NCI-H2196 (cell line): Measurements from ENCODE around the gene MAB21L3.

Experiments
- DNase-seq: peaks from one replicate; lab custom pipeline; 2025; ENCODE audit not compliant: unreplicated experiment; lab: John Stamatoyannopoulos, UW

The MAB21L3 gene

DNA sequence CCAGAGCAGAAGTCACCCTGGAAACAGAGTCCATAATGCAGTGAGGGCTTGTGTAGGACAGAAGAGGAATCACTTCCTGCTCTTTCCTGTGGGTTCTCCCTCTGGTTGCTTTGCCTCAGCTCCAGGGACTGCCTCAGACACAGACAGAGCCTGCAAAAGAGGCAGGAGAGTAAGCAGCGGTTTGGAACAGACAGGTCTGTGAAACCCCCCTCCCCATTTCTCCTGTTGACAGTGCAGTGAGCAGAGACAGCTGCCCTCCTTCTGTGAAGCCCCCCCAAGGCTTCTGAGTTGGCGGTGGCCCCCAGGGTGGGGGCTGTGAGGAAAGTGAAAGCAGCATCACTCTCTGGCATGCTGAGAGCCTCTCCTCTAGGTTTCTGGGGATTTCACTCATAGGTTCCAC lies 53.0 kb downstream of the MAB21L3 start:
- DNase-seq = no peak

- no peak for DNase-seq
Observed at GRCh38 chr1:116164604-116165368, 53.6 kb downstream of the MAB21L3 start.

- no peak for DNase-seq
Observed at GRCh38 chr1:116165572-116165971, 54.4 kb downstream of the MAB21L3 start.

GRCh38 chr1:116166011-116166571 lies 54.9 kb downstream of the MAB21L3 start:
- DNase-seq = no peak

DNA sequence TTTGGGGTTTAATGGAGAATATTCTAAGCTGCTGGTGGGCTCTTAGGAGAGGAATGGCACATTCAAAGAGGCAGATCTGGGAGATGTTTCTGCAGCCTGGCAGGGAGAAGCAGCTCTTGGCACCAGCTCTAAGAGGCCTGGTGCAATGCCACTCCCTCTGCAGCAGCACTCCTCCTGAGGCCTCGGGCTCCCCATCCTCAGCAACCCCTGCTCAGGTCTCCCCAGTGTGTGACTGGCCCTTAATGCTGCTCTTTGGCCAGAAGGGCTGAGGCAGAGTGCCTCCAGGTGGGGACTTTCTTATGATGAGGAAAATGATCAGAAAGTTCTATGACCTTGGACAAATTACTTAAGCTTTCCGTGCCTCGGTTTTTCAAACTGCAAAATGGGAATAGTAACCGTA lies 55.5 kb downstream of the MAB21L3 start:
- DNase-seq = no peak

DNA sequence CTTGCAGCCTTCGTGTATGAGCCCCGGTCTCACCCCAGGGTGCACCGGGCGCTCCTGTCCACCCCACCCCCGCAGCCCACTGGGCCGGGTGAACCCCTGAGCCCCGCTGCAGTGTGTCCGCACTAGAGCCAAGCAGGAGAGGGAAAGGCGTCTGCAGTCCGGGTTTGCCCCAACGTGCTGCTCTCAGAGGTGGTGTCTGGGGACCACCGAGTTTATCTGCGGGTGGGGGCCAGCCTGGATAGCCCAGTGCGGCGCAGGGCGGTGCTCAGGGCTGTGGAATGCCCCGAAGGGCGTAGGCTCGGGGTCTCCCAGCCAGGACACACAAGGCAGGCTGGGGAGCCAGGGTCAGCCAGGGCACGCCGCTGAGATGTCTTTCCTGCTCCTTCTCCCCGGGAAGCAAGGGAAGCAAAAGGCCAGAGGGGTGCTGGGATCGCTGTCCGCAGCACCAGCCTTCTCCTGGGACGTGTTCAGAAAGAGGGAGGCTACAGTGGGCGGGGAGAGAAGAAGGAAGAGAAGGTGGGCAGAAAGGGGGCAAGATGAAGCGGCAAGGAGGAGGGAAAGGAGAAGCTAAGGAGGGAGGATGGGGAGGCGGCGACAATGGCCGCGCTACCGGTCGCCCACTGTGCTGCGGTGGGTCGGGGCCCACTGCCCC lies 56.6 kb downstream of the MAB21L3 start:
- DNase-seq = no peak

GRCh38 chr1:116168277-116169032 lies 57.3 kb downstream of the MAB21L3 start:
- DNase-seq = peak; percentile 50

DNA sequence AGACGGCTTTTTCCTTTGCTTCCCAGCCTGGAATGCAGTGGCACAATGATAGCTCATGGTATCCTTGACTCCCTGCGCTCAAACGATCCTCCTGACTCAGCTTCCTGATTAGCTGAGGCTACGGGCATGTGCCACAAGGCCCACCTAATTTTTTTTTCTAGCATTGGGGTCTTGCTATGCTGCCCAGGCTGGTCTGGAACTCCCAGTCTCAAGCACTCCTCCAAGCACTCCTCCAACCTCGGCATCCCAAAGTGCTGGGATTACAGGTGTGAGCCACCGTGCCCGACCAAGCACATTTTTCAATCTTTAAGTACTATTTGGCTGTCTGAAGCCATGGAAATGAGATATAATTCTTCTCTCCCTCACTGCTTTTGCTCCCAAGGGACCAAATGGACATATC lies 58.7 kb downstream of the MAB21L3 start:
- no peak for DNase-seq

DNA sequence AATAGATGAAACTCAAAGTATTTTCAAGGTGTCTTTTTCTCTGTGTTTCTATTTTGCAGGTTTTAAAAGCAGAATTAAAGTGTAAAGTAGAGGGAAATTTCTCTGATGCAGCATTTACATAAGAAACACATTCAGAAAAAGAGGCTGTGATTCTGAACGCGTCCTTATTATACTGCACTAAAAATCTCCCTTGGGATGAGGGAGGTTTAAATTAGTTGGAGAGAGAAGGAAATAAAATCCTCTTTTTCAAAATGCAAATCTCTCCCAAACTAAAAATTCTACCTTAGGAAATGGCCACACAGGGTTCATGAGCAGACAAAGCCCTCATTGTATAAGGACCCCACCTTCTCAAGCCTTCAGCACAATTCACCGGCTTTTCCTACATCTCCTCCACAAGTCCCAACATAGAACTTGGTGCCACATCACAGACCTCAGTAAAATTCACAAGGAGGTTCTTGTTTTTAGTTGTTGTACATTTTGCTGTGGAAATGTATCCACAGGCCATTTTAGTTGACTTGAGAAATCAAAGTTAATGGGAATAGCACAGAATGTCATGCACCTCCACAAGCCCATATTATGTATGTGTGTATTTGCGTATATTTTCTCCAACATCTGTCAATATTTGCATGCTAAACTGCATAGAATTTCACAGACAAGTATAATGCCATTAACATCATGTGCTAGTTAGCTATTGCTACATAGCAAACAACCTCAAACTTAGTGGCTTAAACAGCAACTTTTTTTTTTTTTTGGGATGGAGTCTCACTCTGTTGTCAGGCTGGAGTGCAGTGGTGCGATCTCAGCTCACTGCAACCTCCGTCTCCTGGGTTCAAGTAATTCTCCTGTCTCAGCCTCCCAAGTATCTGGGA lies 59.8 kb downstream of the MAB21L3 start:
- DNase-seq = no peak

- DNase-seq = no peak
Observed at GRCh38 chr1:116172666-116173065, 61.5 kb downstream of the MAB21L3 start.

- no peak for DNase-seq
Observed at GRCh38 chr1:116175611-116176010, 64.4 kb downstream of the MAB21L3 start.

DNA sequence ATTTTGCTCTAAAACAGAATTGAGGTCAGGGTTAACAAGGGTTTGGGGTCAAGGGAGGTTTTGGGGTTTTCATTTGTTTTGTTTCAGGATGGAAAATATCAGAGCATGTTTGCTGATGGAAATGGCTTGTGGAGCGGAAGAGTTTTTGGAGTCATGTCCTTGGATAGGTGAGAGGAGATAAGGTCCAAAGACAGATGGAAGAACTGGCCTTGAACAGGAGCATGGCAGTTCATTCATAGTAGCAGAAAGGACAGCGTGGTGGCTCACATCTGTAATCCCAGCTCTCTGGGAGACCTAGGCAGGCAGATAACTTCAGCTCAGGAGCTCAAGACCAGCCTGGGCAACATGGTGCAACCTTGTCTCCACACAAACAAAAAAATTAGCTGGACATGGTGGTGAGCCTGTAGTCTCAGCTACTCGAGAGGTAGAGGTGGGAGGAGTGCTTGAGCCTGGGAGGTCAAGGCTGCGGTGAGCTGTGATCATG lies 65.1 kb downstream of the MAB21L3 start:
- DNase-seq = no peak

DNA sequence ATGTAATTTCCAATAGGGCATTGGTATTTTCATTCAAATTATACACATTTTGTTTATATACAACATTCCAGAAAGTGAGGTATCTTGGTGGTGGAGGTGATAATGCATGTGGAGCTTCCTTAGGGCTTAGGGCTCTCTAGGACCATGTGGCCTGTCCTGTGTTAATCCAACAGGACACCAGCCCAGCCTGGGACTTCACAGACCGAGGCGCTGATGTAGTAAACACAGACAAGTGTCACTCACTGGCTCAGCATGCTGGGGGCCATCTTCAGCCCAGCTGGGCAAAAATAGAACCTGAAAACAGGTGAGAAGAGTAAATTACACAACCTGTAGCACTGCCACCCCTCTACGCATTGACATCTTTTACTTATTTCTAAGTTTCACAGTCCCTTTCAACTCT lies 66.7 kb downstream of the MAB21L3 start:
- no peak for DNase-seq

DNA sequence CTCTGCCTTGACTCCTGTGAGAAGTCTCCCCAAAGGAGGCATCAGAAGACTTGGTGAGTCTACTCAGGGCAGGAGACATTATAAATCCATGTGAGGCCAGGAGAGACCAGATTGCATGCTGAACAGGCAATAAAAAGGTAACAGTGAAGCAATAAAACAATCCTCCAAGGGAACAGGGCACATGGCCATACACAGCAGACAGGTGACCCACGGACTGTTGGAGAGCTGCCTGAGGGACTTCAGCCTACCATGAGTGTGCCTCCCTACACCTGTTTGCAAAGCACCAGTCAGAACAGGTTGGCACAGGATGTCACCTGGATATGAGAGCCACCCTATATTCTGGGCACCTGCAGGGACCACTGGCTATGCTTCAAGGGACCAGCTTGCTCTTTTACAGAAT lies 67.6 kb downstream of the MAB21L3 start:
- peak; percentile 45 for DNase-seq

- DNase-seq = no peak
Observed at GRCh38 chr1:116179419-116179818, 68.2 kb downstream of the MAB21L3 start.

DNA sequence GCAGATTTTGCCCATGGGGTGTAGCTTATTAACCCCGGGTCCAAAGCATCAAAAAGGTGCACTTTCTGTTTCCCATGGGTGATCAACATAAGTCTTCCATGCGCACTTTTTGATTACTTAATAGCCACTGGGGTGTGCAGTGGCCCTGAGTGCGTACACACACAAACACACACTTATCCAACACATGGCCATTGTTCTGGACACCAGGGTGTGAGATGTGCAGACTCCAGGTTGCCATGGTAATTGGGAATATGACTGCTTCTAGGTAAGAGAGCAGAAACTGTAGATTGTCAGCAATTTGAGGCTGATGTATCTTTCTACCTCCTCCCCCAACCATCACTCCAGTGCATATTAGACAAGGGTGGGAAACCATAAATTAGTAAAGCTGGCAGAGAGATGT lies 68.8 kb downstream of the MAB21L3 start:
- DNase-seq = peak; percentile 8

GRCh38 chr1:116182019-116182714 lies 71.0 kb downstream of the MAB21L3 start:
- no peak for DNase-seq
